Upper lobe of right lung (tissue), 1 donor: Measurements from ENCODE around the gene ADAM23. TPM values are rescaled to one million over a fixed set of nuclear protein-coding genes. Genes with fewer than 3 reads are reported as not detected.

Source experiments
- ATAC-seq: fragments of 200-7000 bp; cut with Tn5 transposase; one replicate; pipeline ENCODE4 v1.9.1; 2020; ENCODE audit warnings: mild to moderate bottlenecking, moderate library complexity
- DNase-seq: peaks from one replicate; pipeline ENCODE4 v3.0.0-alpha.2; 2020
- H3K27ac ChIP-seq: fragments of 200-600 bp; one replicate; pipeline ENCODE4 v1.8.0; 2022
- H3K27me3 ChIP-seq: fragments of 200-600 bp; one replicate; pipeline ENCODE4 v1.8.0; 2022; ENCODE audit warnings: mild to moderate bottlenecking
- H3K36me3 ChIP-seq: fragments of 200-600 bp; one replicate; pipeline ENCODE4 v1.8.0; 2022
- H3K4me1 ChIP-seq: fragments of 200-600 bp; one replicate; pipeline ENCODE4 v1.8.0; 2022
- H3K4me3 ChIP-seq: fragments of 200-600 bp; one replicate; pipeline ENCODE4 v1.8.0; 2022; ENCODE audit warnings: mild to moderate bottlenecking
- H3K9me3 ChIP-seq: fragments of 200-600 bp; one replicate; pipeline ENCODE4 v1.8.0; 2022
- intact Hi-C: fragments of 100-400 bp; cut with DNase I; formaldehyde crosslinking; loops from one replicate; pipeline ENCODE4 v1.11.0; 2022
- total RNA-seq: library from RNA; stranded (reverse); fragmentation: NEBNext Ultra II Directional; extraction: Animal tissue kit (Norgen Biotek cat#: 25700); gene quantifications from one replicate; pipeline ENCODE4 v1.2.1, GENCODE V29; 2021
- TF ChIP-seq, protein P1 (sequence below): fragments of 200-600 bp; IDR thresholded peaks from one replicate; pipeline ENCODE4 v1.8.0; 2022; ENCODE audit warnings: antibody characterized with exemption
- donor health status: DM: no; HTN: yes; CAD: no; lungs with severe emphysema.

The ADAM23 gene
- total RNA-seq, 1 donor from 2014 or later: 2.5 TPM

DNA sequence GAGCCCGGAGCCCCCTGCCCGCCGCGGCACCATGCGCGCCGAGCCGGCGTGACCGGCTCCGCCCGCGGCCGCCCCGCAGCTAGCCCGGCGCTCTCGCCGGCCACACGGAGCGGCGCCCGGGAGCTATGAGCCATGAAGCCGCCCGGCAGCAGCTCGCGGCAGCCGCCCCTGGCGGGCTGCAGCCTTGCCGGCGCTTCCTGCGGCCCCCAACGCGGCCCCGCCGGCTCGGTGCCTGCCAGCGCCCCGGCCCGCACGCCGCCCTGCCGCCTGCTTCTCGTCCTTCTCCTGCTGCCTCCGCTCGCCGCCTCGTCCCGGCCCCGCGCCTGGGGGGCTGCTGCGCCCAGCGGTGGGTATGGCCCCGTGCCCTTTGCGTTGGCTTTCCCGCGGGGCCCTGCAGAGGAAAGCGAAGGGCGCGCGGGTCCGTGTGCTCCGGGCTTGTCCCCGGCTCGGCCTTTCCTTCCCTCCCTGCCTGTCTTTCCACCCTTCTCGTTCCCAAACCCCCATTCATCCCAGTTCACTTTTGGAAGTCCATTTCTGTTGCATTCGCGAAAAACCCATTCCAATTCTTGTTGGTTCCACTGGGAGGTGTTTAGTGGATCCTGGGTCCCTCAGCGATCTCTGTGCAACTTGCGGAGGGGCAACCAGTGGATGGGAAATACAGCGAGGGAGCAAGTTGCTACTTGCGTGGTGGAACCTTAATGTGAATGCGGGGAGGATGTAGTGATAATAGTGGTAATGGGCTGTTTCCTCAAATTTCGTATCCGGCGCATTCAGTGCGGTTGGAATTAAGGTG, 599 bp downstream of the ADAM23 start:
- peak overlapping the region; percentile 35 for H3K4me3 ChIP-seq
- no peaks in the 10 kb centered on the region for H3K9me3 ChIP-seq
- peaks cover 10% of the 10 kb centered on the region for H3K4me1 ChIP-seq
- no peak for DNase-seq
- peak; percentile 48 for ATAC-seq
- no peak overlapping the region for H3K27ac ChIP-seq
- no peaks in the 10 kb centered on the region for H3K36me3 ChIP-seq
- peaks cover 68% of the 10 kb centered on the region for H3K27me3 ChIP-seq
- TF ChIP-seq, protein P1, sequence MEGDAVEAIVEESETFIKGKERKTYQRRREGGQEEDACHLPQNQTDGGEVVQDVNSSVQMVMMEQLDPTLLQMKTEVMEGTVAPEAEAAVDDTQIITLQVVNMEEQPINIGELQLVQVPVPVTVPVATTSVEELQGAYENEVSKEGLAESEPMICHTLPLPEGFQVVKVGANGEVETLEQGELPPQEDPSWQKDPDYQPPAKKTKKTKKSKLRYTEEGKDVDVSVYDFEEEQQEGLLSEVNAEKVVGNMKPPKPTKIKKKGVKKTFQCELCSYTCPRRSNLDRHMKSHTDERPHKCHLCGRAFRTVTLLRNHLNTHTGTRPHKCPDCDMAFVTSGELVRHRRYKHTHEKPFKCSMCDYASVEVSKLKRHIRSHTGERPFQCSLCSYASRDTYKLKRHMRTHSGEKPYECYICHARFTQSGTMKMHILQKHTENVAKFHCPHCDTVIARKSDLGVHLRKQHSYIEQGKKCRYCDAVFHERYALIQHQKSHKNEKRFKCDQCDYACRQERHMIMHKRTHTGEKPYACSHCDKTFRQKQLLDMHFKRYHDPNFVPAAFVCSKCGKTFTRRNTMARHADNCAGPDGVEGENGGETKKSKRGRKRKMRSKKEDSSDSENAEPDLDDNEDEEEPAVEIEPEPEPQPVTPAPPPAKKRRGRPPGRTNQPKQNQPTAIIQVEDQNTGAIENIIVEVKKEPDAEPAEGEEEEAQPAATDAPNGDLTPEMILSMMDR: no peak
- intact Hi-C loops: no loop called here

DNA sequence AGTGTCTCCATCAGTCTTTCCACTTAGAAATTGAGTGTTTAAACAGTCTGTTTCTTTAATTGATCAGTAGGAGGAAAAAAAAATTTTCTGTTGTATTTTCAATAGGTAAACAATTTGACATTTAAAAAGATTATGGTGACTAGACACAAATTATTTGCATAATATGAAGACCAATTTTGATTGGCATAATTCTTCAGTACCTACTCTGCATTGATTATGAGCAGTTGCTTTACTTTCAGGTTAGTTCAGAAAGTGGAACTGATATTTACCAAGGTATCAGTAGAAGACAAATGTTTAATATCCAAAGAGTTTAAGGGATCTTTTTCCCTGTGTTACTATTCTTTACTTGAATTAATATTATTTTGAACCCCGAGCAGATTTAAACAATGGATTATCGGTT, 2.6 kb downstream of the ADAM23 start:
- intact Hi-C loops: no loop called here
- ATAC-seq: no peak
- DNase-seq: no peak

DNA sequence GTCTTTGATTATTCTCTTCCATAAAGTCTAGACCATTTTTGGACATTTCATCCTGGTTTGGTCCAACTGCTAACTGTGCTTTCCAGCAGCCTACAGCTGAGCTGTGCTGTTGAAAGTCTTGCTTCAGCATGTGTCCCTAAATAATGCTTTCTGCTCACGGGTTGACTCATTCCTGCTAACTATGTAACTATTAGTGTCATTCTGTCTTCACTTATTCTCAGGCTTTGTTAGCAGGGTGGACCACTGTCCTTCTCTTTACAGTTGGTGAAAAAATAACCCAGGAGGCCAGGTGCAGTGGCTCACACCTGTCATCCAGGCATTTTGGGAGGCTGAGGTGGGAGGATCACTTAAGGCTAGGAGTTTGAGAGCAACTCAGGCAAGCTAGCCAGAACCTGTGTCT, 8.9 kb downstream of the ADAM23 start:
- Histone ChIP-seq H3K4me1 (no peaks in the 10 kb centered on the region), H3K36me3 (no peaks in the 10 kb centered on the region), H3K9me3 (no peaks in the 10 kb centered on the region), H3K27me3 (peaks cover 3% of the 10 kb centered on the region), H3K27ac (no peak overlapping the region), H3K4me3 (no peak overlapping the region)
- no peak for DNase-seq
- ATAC-seq: no peak
- intact Hi-C loops: no loop called here
- TF ChIP-seq, protein P1: no peak

More for the DNA sequence above, 2.6 kb downstream of the ADAM23 start:
- peaks cover 10% of the 10 kb centered on the region for H3K4me1 ChIP-seq
- no peak overlapping the region for H3K27ac ChIP-seq
- peaks cover 50% of the 10 kb centered on the region for H3K27me3 ChIP-seq
- TF ChIP-seq, protein P1: no peak
- no peaks in the 10 kb centered on the region for H3K36me3 ChIP-seq
- H3K9me3 ChIP-seq: no peaks in the 10 kb centered on the region
- H3K4me3 ChIP-seq: no peak overlapping the region

DNA sequence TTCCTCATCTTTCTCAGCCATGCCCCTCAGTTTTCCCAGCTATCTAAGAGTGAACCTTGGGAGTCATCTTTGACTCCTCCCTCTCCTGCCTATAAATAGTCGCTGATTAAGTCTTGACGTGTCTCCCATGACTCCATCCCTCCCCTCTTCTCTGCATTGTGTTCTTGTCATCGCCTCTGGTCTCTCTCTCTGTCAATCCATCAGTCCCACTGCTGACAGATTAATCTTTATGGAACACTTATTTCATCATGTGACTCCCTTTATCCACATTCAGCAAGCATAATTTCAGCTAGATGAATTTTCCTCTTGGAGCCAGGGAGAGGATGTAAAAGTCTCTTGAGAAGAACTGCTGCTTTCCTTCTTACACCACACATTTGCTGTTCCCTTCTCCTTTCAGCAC, 9.4 kb downstream of the ADAM23 start:
- H3K27me3 ChIP-seq: no peaks in the 10 kb centered on the region

DNA sequence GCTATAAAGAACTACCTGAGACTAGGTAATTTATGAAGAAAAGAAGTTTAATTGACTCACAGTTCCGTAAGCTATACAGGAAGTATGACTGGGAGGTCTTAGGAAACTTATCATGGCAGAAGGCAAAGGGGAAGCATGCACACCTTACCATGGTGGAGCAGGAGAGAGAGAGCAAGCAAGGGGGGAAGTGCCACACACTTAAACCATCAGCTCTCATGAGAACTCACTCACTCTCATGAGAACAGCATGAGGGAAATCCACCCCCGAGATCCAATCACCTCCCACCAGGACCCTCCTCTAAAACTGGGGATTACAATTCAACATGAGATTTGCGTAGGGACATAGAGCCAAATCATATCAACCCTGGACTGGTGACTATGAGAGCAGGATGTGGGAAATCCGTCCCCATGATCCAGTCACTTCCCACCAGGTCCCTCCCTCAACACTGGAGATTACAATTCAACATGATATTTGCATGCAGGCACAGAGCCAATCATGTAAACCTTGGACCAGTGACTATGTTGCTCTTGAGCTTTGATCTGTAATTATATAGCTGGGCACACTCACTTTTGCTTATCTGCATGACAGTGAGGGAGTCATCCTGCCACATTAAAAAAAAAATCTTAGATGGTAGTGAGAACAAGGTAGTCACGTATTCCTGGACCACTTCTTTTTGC, 12.9 kb downstream of the ADAM23 start:
- no peaks in the 10 kb centered on the region for H3K9me3 ChIP-seq
- no peaks in the 10 kb centered on the region for H3K27me3 ChIP-seq
- no peak overlapping the region for H3K4me3 ChIP-seq
- H3K4me1 ChIP-seq: no peaks in the 10 kb centered on the region
- no peaks in the 10 kb centered on the region for H3K36me3 ChIP-seq
- intact Hi-C loops: no loop called here
- ATAC-seq (no peak), DNase-seq (no peak)
- TF ChIP-seq, protein P1: no peak
- H3K27ac ChIP-seq: no peak overlapping the region

More for the DNA sequence above, 9.4 kb downstream of the ADAM23 start:
- intact Hi-C loops: no loop called here
- Histone ChIP-seq H3K4me1 (no peaks in the 10 kb centered on the region), H3K4me3 (no peak overlapping the region), H3K36me3 (no peaks in the 10 kb centered on the region), H3K27ac (no peak overlapping the region), H3K9me3 (no peaks in the 10 kb centered on the region)
- DNase-seq: no peak
- no peak for ATAC-seq
- TF ChIP-seq, protein P1: no peak
